ENCODE measurements around the gene DNAJC16.

The DNAJC16 gene

DNA sequence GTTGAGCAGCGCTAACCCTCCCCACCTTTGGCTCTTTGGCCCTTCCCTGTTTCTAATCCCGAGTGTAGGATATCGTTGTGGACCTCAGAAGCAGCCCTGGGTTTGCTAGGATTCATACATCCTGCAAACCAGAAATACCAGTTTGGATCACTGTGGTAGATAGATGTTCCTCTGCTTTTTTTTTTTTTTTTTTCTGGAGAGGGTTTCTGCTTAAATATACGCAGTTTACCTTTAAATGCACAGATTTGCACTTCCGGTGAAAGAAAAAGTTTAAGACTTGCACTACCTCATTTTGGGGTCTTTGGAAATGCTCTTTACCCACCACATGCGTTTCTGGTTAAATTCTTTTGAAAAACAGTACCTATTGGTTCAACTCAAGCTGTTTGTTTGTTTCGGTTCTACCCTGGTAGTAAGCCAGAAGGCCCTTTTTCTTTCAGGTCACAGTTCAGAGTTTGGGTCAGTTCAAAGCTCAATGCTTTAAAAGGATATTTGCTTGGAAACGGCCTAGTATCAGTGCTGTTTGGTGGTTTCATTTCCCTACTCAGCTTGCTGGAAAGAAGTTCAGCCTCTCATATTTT is 91.5 kb downstream of the DNAJC16 start:
- H3K4me3 ChIP-seq (replicated peaks; ENCODE audit: low read depth, low read length): peak overlapping the region; percentile 98
- TF ChIP-seq, protein P1, sequence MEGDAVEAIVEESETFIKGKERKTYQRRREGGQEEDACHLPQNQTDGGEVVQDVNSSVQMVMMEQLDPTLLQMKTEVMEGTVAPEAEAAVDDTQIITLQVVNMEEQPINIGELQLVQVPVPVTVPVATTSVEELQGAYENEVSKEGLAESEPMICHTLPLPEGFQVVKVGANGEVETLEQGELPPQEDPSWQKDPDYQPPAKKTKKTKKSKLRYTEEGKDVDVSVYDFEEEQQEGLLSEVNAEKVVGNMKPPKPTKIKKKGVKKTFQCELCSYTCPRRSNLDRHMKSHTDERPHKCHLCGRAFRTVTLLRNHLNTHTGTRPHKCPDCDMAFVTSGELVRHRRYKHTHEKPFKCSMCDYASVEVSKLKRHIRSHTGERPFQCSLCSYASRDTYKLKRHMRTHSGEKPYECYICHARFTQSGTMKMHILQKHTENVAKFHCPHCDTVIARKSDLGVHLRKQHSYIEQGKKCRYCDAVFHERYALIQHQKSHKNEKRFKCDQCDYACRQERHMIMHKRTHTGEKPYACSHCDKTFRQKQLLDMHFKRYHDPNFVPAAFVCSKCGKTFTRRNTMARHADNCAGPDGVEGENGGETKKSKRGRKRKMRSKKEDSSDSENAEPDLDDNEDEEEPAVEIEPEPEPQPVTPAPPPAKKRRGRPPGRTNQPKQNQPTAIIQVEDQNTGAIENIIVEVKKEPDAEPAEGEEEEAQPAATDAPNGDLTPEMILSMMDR (IDR thresholded peaks at IDR 0.05; ENCODE audit: low read depth, low read length, missing control alignments): no peak
- no peak for DNase-seq (ENCODE audit: extremely low read depth, low read depth)

DNA sequence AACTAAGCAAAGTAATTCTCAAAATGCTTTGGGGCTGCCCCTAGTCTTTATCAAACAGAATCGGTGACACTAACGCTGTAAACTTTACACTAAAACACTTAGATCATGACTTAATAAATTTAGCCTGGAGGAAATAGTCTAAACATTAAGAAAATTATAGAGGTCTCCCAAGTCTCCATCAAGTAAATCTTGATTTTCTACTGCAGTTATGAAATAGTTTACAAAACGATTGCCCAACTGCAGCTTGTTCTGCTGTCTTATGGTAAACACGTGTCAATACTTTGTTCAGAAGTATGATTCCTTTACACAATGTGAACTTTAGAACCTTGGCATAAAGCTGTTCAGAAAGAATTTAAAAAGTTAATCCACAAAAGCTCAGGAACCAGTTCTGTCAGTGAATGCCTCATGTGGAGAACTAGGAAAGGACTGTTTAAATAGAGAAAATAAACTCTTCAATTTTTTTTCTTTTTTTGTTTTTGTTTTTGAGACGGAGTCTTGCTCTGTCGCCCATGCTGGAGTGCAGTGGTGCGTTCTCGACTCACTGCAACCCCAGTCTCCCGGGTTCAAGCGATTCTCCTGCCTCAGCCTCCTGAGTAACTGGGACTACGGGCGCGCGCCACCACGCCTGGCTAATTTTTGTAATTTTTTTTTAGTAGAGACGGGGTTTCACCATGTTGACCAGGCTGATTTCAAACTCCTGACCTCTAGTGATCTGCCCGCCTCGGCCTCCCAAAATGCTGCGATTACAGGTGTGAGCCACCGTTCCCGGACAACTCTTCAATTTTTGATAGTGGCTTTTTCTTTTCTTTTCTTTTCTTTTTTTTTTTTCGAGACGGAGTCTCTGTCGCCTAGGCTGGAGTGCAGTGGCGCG is 92.2 kb downstream of the DNAJC16 start:
- no peak for DNase-seq (ENCODE audit: extremely low read depth, low read depth)
- TF ChIP-seq, protein P1 (IDR thresholded peaks at IDR 0.05; ENCODE audit: low read depth, low read length, missing control alignments): no peak
- H3K4me3 ChIP-seq (replicated peaks; ENCODE audit: low read depth, low read length): peak overlapping the region; percentile 98

DNA sequence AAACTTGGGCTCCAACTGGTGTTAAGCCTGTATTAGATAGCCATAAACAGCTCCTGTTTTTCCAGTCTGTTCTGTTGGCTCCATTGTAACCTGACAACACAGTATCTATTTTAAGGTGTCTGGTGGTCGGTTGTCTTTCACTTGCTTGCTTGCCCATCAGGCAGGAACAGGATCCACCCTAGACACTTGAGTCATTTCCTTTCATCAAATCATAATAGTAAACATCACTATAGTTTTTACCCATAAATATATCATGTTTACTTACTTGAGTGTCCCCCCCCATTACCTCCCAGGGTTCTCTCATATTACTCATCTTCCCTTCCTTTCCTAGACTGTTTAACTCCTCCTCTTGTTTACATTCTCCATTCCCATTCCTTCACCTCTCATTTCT is 93.5 kb downstream of the DNAJC16 start:
- peak overlapping the region; percentile 98; the same call in 1 of the 2 replicates for H3K4me3 ChIP-seq (replicated peaks; ENCODE audit: low read depth, low read length)
- TF ChIP-seq, protein P1 (IDR thresholded peaks at IDR 0.05; ENCODE audit: low read depth, low read length, missing control alignments): no peak
- no peak for DNase-seq (ENCODE audit: extremely low read depth, low read depth)

DNA sequence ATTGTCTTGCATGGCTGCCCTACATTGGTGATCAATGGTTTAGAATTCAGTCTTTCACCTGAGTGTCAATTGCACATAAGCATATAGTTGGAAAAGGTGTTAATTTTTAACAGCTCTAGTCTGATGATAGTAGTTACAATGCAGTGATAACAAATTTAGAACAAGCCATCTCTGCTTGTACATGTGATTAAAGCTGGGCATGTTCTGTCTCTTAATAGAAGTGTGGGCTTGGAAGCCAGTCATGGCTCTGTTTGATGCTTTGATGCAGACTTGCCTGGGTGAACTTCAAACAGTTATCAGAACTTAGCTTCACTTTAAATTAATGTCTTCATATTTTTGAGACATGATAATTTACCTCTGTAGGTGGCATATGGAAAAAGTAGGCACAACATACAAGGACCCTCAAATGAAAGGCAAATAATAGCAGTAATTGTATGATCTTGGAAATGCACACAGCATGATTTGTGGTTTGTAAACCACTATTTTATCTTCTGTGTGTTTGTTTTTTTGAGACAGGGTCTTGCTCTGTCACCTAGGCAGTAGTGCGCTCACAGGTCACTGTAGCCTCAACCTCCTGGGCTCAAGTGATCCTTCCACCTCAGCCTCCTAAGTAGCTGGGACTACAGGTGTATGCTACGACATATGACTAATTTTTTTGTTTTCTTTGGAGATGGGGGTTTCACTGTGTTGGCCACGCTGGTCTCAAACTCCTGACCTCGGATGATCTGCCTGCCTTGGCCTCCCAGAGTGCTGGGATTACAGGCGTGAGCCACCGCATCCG is 94.4 kb downstream of the DNAJC16 start:
- TF ChIP-seq, protein P1 (IDR thresholded peaks at IDR 0.05; ENCODE audit: low read depth, low read length, missing control alignments): no peak
- H3K4me3 ChIP-seq (replicated peaks; ENCODE audit: low read depth, low read length): no peak overlapping the region
- no peak for DNase-seq (ENCODE audit: extremely low read depth, low read depth)

DNA sequence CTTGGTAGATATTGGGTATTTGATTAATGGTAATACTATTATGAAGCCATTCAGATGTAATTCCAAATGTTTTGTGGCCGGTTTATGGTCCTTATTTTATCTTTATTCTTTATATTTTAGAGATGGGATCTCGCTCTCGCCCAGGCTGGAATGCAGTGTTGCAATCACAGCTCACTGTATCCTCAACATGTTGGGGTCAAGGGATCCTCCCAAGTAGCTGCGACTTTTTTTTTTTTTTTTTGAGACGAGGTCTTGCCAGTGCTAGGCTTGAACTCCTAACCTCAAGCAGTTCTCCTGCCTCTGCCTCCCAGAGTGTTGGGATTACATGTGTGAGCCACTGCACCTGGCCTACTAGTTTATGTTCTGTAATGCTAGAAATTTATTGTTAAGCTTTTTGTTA is 95.3 kb downstream of the DNAJC16 start:
- DNase-seq (ENCODE audit: extremely low read depth, low read depth): no peak
- H3K4me3 ChIP-seq (replicated peaks; ENCODE audit: low read depth, low read length): no peak overlapping the region
- TF ChIP-seq, protein P1 (IDR thresholded peaks at IDR 0.05; ENCODE audit: low read depth, low read length, missing control alignments): no peak

DNA sequence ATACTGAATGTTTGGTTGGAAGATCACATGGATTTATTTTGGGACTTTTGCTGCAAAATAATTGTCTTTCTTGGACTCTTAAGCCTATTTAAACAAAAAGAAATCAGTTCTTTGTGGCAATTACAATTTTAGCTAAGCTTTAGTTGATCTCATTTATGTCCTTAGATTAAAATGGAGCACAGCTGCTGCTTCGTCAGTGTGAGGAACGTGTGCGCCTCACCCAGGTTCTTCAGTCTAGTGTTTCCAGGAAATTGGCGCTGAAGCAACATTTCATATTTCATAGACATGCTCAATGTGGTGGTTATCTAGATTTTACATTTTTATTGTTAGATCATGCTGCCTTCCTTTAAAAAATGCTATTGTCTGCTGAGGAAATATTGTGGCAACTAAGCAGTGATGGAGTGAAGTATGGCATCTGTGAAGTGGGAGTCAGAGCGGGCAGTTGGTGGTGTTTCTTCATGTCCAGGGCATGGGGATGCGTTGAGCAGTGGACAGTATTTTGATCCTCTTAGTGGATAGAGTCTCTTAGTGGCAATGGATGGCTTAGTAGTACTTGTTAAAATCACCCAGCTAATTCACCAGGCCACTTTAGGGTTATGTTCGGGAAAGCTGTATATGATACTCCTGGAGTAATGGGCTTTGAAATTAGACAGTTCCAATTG is 96.2 kb downstream of the DNAJC16 start:
- no peak overlapping the region for H3K4me3 ChIP-seq (replicated peaks; ENCODE audit: low read depth, low read length)
- DNase-seq (ENCODE audit: extremely low read depth, low read depth): no peak
- TF ChIP-seq, protein P1 (IDR thresholded peaks at IDR 0.05; ENCODE audit: low read depth, low read length, missing control alignments): no peak

All from HFF-Myc (cell line).